ENCODE data around the gene GTF3C6. TPM values are rescaled to one million over a fixed set of nuclear protein-coding genes. Genes with fewer than 3 reads are reported as not detected.
A peak's percentile ranks its signal among the peaks of the same experiment; 100 is the strongest.

GTF3C6 gene
- total and polyA plus RNA-seq, 2 of the 13 experiments (the other 11 are each of a cell fraction or from before 2014, with no cell fraction given), result 21.6 to 160 TPM

GRCh38 chr6:110980227-110980626, 21.7 kb downstream of the GTF3C6 start:
- no peak overlapping the region for H3K4me3 ChIP-seq (replicated peaks in 1 of 3; ENCODE audit: insufficient read depth in 1 of 3, low read depth in 2 of 3, low read length in 3 of 3)
- no peaks in the 10 kb centered on the region; a peak in 1 of 5 replicates for H3K27me3 ChIP-seq (ENCODE audit: control insufficient read depth in 1 of 2, insufficient read depth in 2 of 2, low read length in 2 of 2)
- no peaks in the 10 kb centered on the region for H4K20me1 ChIP-seq (ENCODE audit: insufficient read depth, low read length)
- DNase-seq (ENCODE audit: low spot score) (no peak), FAIRE-seq (no peak), ATAC-seq (no peak)
- peaks cover 0 to 6% of the 10 kb centered on the region in 2 experiments; a peak in 2 of 5 replicates for H3K36me3 ChIP-seq (replicated peaks in 1 of 2; ENCODE audit: control insufficient read depth in 1 of 2, insufficient read depth in 2 of 2, low read length in 2 of 2)
- H3K9me3 ChIP-seq (ENCODE audit: low read length), result no peaks in the 10 kb centered on the region
- CTCF ChIA-PET (ENCODE audit: low intra/inter-chr PET ratio, low total read pairs), result no interaction called here
- TF ChIP-seq BCL6 (CRISPR knock-in tag; IDR thresholded peaks at IDR 0.05) (no peak), ZNF761 (CRISPR knock-in tag; conservative IDR thresholded peaks at IDR 0.05) (no peak), CEBPG (CRISPR knock-in tag; IDR thresholded peaks at IDR 0.05) (peak; percentile 68), SMAD9 (CRISPR knock-in tag; IDR thresholded peaks at IDR 0.05) (no peak), ZNF143 (CRISPR knock-in tag; IDR thresholded peaks at IDR 0.05) (no peak), CEBPB (IDR thresholded peaks at IDR 0.05; ENCODE audit: borderline replicate concordance, low read depth, low read length) (peak; percentile 61; the same call in 1 of the 2 replicates)
- intact Hi-C loops (cut with micrococcal nuclease; ENCODE audit: unreplicated experiment), result no loop called here
- POLR2A ChIA-PET, result interaction anchor here (1.4 kb wide), 1 partner anchor 22 kb away, joined by 4 read pairs; the partner anchor contains the start of gene GTF3C6
- H3K4me2 ChIP-seq (ENCODE audit: low read depth, low read length), result peak overlapping the region; percentile 79; the same call in 1 of the 2 replicates
- peaks cover 53% of the 10 kb centered on the region for H3K4me1 ChIP-seq (ENCODE audit: insufficient read depth, low read length)
- BruUV-seq (replicated peaks), result no TSS peak
- in situ Hi-C loops (cut with HindIII; ENCODE audit: extremely low pct_ligation_motif_present, low pct_unique_long_range_greater_than_20kb), result loop anchor here (25.0 kb wide), 1 partner anchor 293 kb away; no protein-coding TSS in a partner anchor
- H3K9ac ChIP-seq (ENCODE audit: insufficient read depth, low read depth, low read length), result no peak overlapping the region
- H3K27ac ChIP-seq (ENCODE audit: extremely low read length, insufficient read depth, low read length), result no peak overlapping the region
- no peak overlapping the region for H2AFZ ChIP-seq (ENCODE audit: low read length)
- WGBS (ENCODE audit: low lambda C conversion rate), result 94% methylated on average over 5 of the region's 5 CpGs
- peaks cover 39% of the 10 kb centered on the region for H3K79me2 ChIP-seq (ENCODE audit: insufficient read depth, low read length)

GRCh38 chr6:110980648-110981047, 22.1 kb downstream of the GTF3C6 start:
- intact Hi-C loops (cut with micrococcal nuclease; ENCODE audit: unreplicated experiment) (loop anchor here (1.0 kb wide), 1 partner anchor 22 kb away; the partner anchor contains the start of gene GTF3C6), in situ Hi-C loops (cut with HindIII; ENCODE audit: extremely low pct_ligation_motif_present, low pct_unique_long_range_greater_than_20kb) (loop anchor here (25.0 kb wide), 1 partner anchor 293 kb away; no protein-coding TSS in a partner anchor)
- Histone ChIP-seq H3K4me1 (ENCODE audit: insufficient read depth, low read length) (peaks cover 50% of the 10 kb centered on the region), H2AFZ (ENCODE audit: low read length) (no peak overlapping the region), H3K4me2 (ENCODE audit: low read depth, low read length) (peak overlapping the region; percentile 79), H3K79me2 (ENCODE audit: insufficient read depth, low read length) (peaks cover 41% of the 10 kb centered on the region), H4K20me1 (ENCODE audit: insufficient read depth, low read length) (no peaks in the 10 kb centered on the region), H3K9ac (ENCODE audit: insufficient read depth, low read depth, low read length) (peak overlapping the region; percentile 90; the same call in 1 of the 2 replicates), H3K27ac (ENCODE audit: extremely low read length, insufficient read depth, low read length) (no peak overlapping the region), H3K36me3 (replicated peaks in 1 of 2; ENCODE audit: control insufficient read depth in 1 of 2, insufficient read depth in 2 of 2, low read length in 2 of 2) (peaks cover 0 to 10% of the 10 kb centered on the region in 2 experiments; a peak in 3 of 5 replicates), H3K27me3 (ENCODE audit: control insufficient read depth in 1 of 2, insufficient read depth in 2 of 2, low read length in 2 of 2) (no peaks in the 10 kb centered on the region; a peak in 1 of 5 replicates), H3K9me3 (ENCODE audit: low read length) (no peaks in the 10 kb centered on the region), H3K4me3 (replicated peaks in 1 of 3; ENCODE audit: insufficient read depth in 1 of 3, low read depth in 2 of 3, low read length in 3 of 3) (peak overlapping the region; percentile 74 to 85 (median 82); a peak in 5 of 6 replicates)
- no TSS peak for BruUV-seq (replicated peaks)
- WGBS (ENCODE audit: low lambda C conversion rate), result 99% methylated on average over 9 of the region's 9 CpGs
- POLR2A ChIA-PET, result interaction anchor here (1.4 kb wide), 1 partner anchor 22 kb away, joined by 4 read pairs; the partner anchor contains the start of gene GTF3C6
- FAIRE-seq, result no peak
- no peak for DNase-seq (ENCODE audit: low spot score)
- CTCF ChIA-PET (ENCODE audit: low intra/inter-chr PET ratio, low total read pairs), result no interaction called here
- TF ChIP-seq CENPBD1 (CRISPR knock-in tag; IDR thresholded peaks at IDR 0.05; ENCODE audit: borderline replicate concordance, low read depth), result no peak
- 0 out of 2 replicates have a peak, but pooled peaks have one; percentile 15 for TF ChIP-seq ZNF687 (CRISPR knock-in tag; IDR thresholded peaks at IDR 0.05)
- ATAC-seq, result no peak
